Measurements from ENCODE around the gene RASSF1. TPM values are rescaled to one million over a fixed set of nuclear protein-coding genes. Genes with fewer than 3 reads are reported as not detected.
"Not testable (repeated sequence)": the region's sequence is repeated elsewhere in the genome, so short reads cannot be mapped to it uniquely, and the experiment has no call there.

Gene RASSF1
- polyA plus RNA-seq, 2 of the 4 experiments (the other 2 are of a cell fraction), result 14.4 to 15.4 TPM

- H3K27ac ChIP-seq, result no peak overlapping the region
- no peaks in the 10 kb centered on the region for H3K9me3 ChIP-seq
- DNase-seq (ENCODE audit: low read depth in 1 of 2, low spot score in 1 of 2) (no peak), ATAC-seq (no peak; a peak in 1 of 6 replicates), FAIRE-seq (no peak)
- POLR2A ChIA-PET, result no interaction called here
- H3K4me1 ChIP-seq, result peaks cover 8% of the 10 kb centered on the region; the same call in 1 of the 3 replicates
- no peak overlapping the region for H3K4me3 ChIP-seq
- H3K4me2 ChIP-seq, result no peak overlapping the region
- TF ChIP-seq CHD4 (IDR thresholded peaks at IDR 0.05; ENCODE audit: borderline replicate concordance), result no peak
- TF ChIP-seq JUN (IDR thresholded peaks at IDR 0.05), result peak in 1 of 2 experiments; percentile 10; a peak in 1 of 5 replicates
- WGBS (ENCODE audit: missing lambda C conversion rate), result 94% methylated on average over 13 of the region's 28 CpGs
- CTCF ChIA-PET, result interaction anchor here (1.0 kb wide), 1 partner anchor 13 kb away, joined by 3 read pairs; no protein-coding TSS in a partner anchor
Measured at GRCh38 chr3:50286322-50287227, 54.1 kb downstream of the RASSF1 start.

GRCh38 chr3:50284121-50284520, 56.5 kb downstream of the RASSF1 start:
- ATAC-seq, result 0 out of 6 replicates have a peak, but pooled peaks of 1 of the 2 experiments have one; percentile 21
- POLR2A ChIA-PET; H3K9me3 ChIP-seq; FAIRE-seq; H3K4me3 ChIP-seq; DNase-seq (ENCODE audit: low read depth in 1 of 2, low spot score in 1 of 2); H3K4me1 ChIP-seq; H3K4me2 ChIP-seq; H3K27ac ChIP-seq: not testable (repeated sequence)
- CTCF ChIA-PET, result interaction anchor here (0.6 to 1.4 kb wide), 4 partner anchors 8 to 63 kb away, joined by 3 to 4 read pairs (median 4); partner anchors contain the start of gene IFRD2
- 74% methylated on average over 6 of the region's 6 CpGs for WGBS (ENCODE audit: missing lambda C conversion rate)

Other genes with a start within 250 kb of the RASSF1 start
- gene SEMA3F, start 185.5 kb downstream of the RASSF1 start, polyA plus RNA-seq (2011; rRNA removed), result 2.9 and 5.0 TPM in 2 replicates
- gene SEMA3F, start 185.5 kb downstream of the RASSF1 start, polyA plus RNA-seq (2017; fragmentation: RNase III; extraction: RNeasy Plus Mini Kit Qiagen cat#74134 plus additional on column Dnase treatment), result 9.0 to 10.6 TPM (median 10.1 TPM) in 3 replicates
- gene GNAT1, start 149.2 kb downstream of the RASSF1 start, polyA plus RNA-seq (2011; rRNA removed), result not detected in 2 replicates
- not detected in 3 replicates for gene GNAT1, start 149.2 kb downstream of the RASSF1 start, polyA plus RNA-seq (2017; fragmentation: RNase III; extraction: RNeasy Plus Mini Kit Qiagen cat#74134 plus additional on column Dnase treatment)
- 0.05 and 0.12 TPM in 2 replicates for gene SLC38A3, start 135.6 kb downstream of the RASSF1 start, polyA plus RNA-seq (2011; rRNA removed)
- 0.10 to 0.13 TPM in 2 of 3 replicates, not detected in the other for gene SLC38A3, start 135.6 kb downstream of the RASSF1 start, polyA plus RNA-seq (2017; fragmentation: RNase III; extraction: RNeasy Plus Mini Kit Qiagen cat#74134 plus additional on column Dnase treatment)
- 67.0 and 67.8 TPM in 2 replicates for gene GNAI2, start 104.6 kb downstream of the RASSF1 start, polyA plus RNA-seq (2011; rRNA removed)
- 44.6 to 48.8 TPM (median 47.4 TPM) in 3 replicates for gene GNAI2, start 104.6 kb downstream of the RASSF1 start, polyA plus RNA-seq (2017; fragmentation: RNase III; extraction: RNeasy Plus Mini Kit Qiagen cat#74134 plus additional on column Dnase treatment)
- gene SEMA3B, start 71.7 kb downstream of the RASSF1 start, polyA plus RNA-seq (2011; rRNA removed), result 6.5 and 6.8 TPM in 2 replicates
- 6.5 to 8.4 TPM (median 7.4 TPM) in 3 replicates for gene SEMA3B, start 71.7 kb downstream of the RASSF1 start, polyA plus RNA-seq (2017; fragmentation: RNase III; extraction: RNeasy Plus Mini Kit Qiagen cat#74134 plus additional on column Dnase treatment)
- not detected in 2 replicates for gene LSMEM2, start 61.7 kb downstream of the RASSF1 start, polyA plus RNA-seq (2011; rRNA removed)
- 0.09 TPM in 1 of 3 replicates, not detected in the others for gene LSMEM2, start 61.7 kb downstream of the RASSF1 start, polyA plus RNA-seq (2017; fragmentation: RNase III; extraction: RNeasy Plus Mini Kit Qiagen cat#74134 plus additional on column Dnase treatment)
- 42.2 and 44.5 TPM in 2 replicates for gene IFRD2, start 48.4 kb downstream of the RASSF1 start, polyA plus RNA-seq (2011; rRNA removed)
- 79.7 to 86.2 TPM (median 80.9 TPM) in 3 replicates for gene IFRD2, start 48.4 kb downstream of the RASSF1 start, polyA plus RNA-seq (2017; fragmentation: RNase III; extraction: RNeasy Plus Mini Kit Qiagen cat#74134 plus additional on column Dnase treatment)
- gene HYAL3, start 41.4 kb downstream of the RASSF1 start, polyA plus RNA-seq (2011; rRNA removed), result 3.0 and 5.2 TPM in 2 replicates
- gene HYAL3, start 41.4 kb downstream of the RASSF1 start, polyA plus RNA-seq (2017; fragmentation: RNase III; extraction: RNeasy Plus Mini Kit Qiagen cat#74134 plus additional on column Dnase treatment), result 4.8 to 5.4 TPM (median 5.0 TPM) in 3 replicates
- 3.1 and 4.5 TPM in 2 replicates for gene NAA80, start 41.4 kb downstream of the RASSF1 start, polyA plus RNA-seq (2011; rRNA removed)
- 4.5 to 5.4 TPM (median 5.3 TPM) in 3 replicates for gene NAA80, start 41.4 kb downstream of the RASSF1 start, polyA plus RNA-seq (2017; fragmentation: RNase III; extraction: RNeasy Plus Mini Kit Qiagen cat#74134 plus additional on column Dnase treatment)
- 1.1 and 1.6 TPM in 2 replicates for gene HYAL1, start 37.3 kb downstream of the RASSF1 start, polyA plus RNA-seq (2011; rRNA removed)
- gene HYAL1, start 37.3 kb downstream of the RASSF1 start, polyA plus RNA-seq (2017; fragmentation: RNase III; extraction: RNeasy Plus Mini Kit Qiagen cat#74134 plus additional on column Dnase treatment), result 0.42 to 0.62 TPM (median 0.54 TPM) in 3 replicates
- gene HYAL2, start 18.1 kb downstream of the RASSF1 start, polyA plus RNA-seq (2011; rRNA removed), result 31.0 and 34.6 TPM in 2 replicates
- 21.4 to 24.5 TPM (median 24.4 TPM) in 3 replicates for gene HYAL2, start 18.1 kb downstream of the RASSF1 start, polyA plus RNA-seq (2017; fragmentation: RNase III; extraction: RNeasy Plus Mini Kit Qiagen cat#74134 plus additional on column Dnase treatment)
- 23.5 and 26.7 TPM in 2 replicates for gene TUSC2, start 12.6 kb downstream of the RASSF1 start, polyA plus RNA-seq (2011; rRNA removed)
- 18.2 to 19.9 TPM (median 18.8 TPM) in 3 replicates for gene TUSC2, start 12.6 kb downstream of the RASSF1 start, polyA plus RNA-seq (2017; fragmentation: RNase III; extraction: RNeasy Plus Mini Kit Qiagen cat#74134 plus additional on column Dnase treatment)
- 0.41 and 0.43 TPM in 2 replicates for gene ZMYND10, start 4.9 kb upstream of the RASSF1 start, polyA plus RNA-seq (2011; rRNA removed)
- 0.71 to 0.84 TPM (median 0.77 TPM) in 3 replicates for gene ZMYND10, start 4.9 kb upstream of the RASSF1 start, polyA plus RNA-seq (2017; fragmentation: RNase III; extraction: RNeasy Plus Mini Kit Qiagen cat#74134 plus additional on column Dnase treatment)
- 19.9 and 28.5 TPM in 2 replicates for gene NPRL2, start 9.9 kb upstream of the RASSF1 start, polyA plus RNA-seq (2011; rRNA removed)
- gene NPRL2, start 9.9 kb upstream of the RASSF1 start, polyA plus RNA-seq (2017; fragmentation: RNase III; extraction: RNeasy Plus Mini Kit Qiagen cat#74134 plus additional on column Dnase treatment), result 17.5 to 19.5 TPM (median 17.7 TPM) in 3 replicates
- 14.4 and 23.1 TPM in 2 replicates for gene CYB561D2, start 10.0 kb upstream of the RASSF1 start, polyA plus RNA-seq (2011; rRNA removed)
- 17.2 to 17.9 TPM (median 17.7 TPM) in 3 replicates for gene CYB561D2, start 10.0 kb upstream of the RASSF1 start, polyA plus RNA-seq (2017; fragmentation: RNase III; extraction: RNeasy Plus Mini Kit Qiagen cat#74134 plus additional on column Dnase treatment)
- 17.4 and 18.8 TPM in 2 replicates for gene TMEM115, start 18.7 kb upstream of the RASSF1 start, polyA plus RNA-seq (2011; rRNA removed)
- 22.0 to 26.8 TPM (median 26.8 TPM) in 3 replicates for gene TMEM115, start 18.7 kb upstream of the RASSF1 start, polyA plus RNA-seq (2017; fragmentation: RNase III; extraction: RNeasy Plus Mini Kit Qiagen cat#74134 plus additional on column Dnase treatment)
- gene CACNA2D2, start 162.8 kb upstream of the RASSF1 start, polyA plus RNA-seq (2011; rRNA removed), result 0.21 and 0.22 TPM in 2 replicates
- 0.41 to 0.75 TPM (median 0.55 TPM) in 3 replicates for gene CACNA2D2, start 162.8 kb upstream of the RASSF1 start, polyA plus RNA-seq (2017; fragmentation: RNase III; extraction: RNeasy Plus Mini Kit Qiagen cat#74134 plus additional on column Dnase treatment)
- 3.4 and 5.0 TPM in 2 replicates for gene C3orf18, start 226.9 kb upstream of the RASSF1 start, polyA plus RNA-seq (2011; rRNA removed)
- gene C3orf18, start 226.9 kb upstream of the RASSF1 start, polyA plus RNA-seq (2017; fragmentation: RNase III; extraction: RNeasy Plus Mini Kit Qiagen cat#74134 plus additional on column Dnase treatment), result 3.9 to 5.9 TPM (median 5.4 TPM) in 3 replicates
- gene HEMK1, start 228.7 kb upstream of the RASSF1 start, polyA plus RNA-seq (2011; rRNA removed), result 4.7 and 5.1 TPM in 2 replicates
- 4.3 to 5.4 TPM (median 4.3 TPM) in 3 replicates for gene HEMK1, start 228.7 kb upstream of the RASSF1 start, polyA plus RNA-seq (2017; fragmentation: RNase III; extraction: RNeasy Plus Mini Kit Qiagen cat#74134 plus additional on column Dnase treatment)